ENCODE measurements around the gene ZNF593OS.

The ZNF593OS gene

DNA sequence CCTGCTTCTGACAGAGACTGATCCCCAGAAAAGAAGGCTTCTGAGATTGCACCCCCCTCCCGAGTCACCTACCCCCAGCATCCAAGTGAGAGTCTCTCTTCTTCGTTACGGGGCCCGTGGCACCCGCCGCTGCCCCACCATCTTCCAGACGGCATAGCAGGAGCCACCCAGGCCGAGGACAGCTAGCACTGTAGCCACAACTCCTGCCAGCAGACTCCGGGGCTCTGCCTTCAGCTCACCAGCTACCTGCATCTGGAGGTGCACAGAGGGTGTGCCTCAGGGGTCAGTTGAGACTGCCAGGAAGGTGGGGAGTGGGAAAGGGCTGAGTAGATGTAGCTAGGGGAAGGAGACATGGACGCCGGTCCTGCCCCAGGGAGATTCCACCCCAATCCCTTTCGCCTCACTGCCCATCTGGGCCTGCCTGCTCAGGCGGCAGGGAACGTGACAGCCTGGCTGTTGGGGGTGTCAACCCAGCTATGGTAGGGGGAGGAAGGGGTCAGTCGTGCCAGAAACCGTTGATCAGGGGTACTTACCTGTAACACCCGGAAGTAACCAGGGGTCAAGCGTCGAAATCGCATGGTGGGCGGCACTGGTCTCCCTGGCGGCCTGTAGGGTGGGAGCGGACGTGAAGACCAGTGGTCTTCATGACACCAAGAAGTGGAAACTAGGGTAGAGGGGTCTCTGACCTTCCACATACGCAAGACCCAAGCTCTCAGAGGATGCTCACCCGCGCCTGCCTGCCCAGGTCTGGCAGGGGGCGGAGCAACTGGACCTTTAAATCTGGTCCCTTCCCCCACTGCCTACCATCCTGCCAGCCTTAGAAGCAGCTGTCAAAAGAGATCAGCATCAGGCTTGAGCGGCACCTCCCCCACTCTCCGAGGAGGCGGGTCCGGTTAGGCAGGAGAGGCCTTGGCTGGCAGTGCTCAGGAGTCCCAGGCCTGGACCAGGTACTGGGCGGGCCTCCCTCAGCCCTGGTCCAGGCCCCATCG is at the start of gene ZNF593OS:
TSS of gene ZNF593OS (minus strand) at position 749 of the 989 bp plus-strand sequence. CDS start at position 578, 171 bp downstream.
- H3K4me3 ChIP-seq (ENCODE audit: low read length): no peak within 1 kb of the TSS
- no peaks in the 10 kb centered on the region for H3K27me3 ChIP-seq (ENCODE audit: control insufficient read depth, insufficient read depth, low read length)
- H3K4me1 ChIP-seq (ENCODE audit: control insufficient read depth, insufficient read depth, low read length): no peaks in the 10 kb centered on the region
- H3K9me3 ChIP-seq (ENCODE audit: control insufficient read depth, low read length): no peaks in the 10 kb centered on the region
- H3K36me3 ChIP-seq (ENCODE audit: control insufficient read depth, insufficient read depth, low read length): no peaks in the 10 kb centered on the region
- peak within 1 kb of the TSS; percentile 94 for H3K9ac ChIP-seq (ENCODE audit: low read length)

DNA sequence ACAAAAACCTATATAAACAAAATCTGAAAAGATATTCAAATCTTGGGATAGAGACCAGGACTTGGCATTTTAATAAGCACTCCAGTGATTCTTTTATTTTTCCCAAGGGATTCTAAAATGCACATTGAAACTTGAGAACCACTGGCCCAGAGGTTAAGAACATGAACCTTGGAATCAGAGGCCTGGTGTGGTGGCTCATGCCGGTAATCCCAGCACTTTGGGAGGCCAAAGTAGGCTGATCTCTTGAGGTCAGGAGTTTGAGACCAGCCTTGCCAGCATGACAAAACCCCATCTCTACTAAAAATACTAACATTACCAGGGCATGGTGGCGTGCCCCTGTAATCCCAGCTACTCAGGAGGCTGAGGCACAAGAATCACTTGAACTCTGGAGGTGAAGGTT is 49.5 kb upstream of the ZNF593OS start:
- Histone ChIP-seq H3K27me3 (ENCODE audit: control insufficient read depth, insufficient read depth, low read length) (peaks cover 18% of the 10 kb centered on the region), H3K36me3 (ENCODE audit: control insufficient read depth, insufficient read depth, low read length) (no peaks in the 10 kb centered on the region), H3K4me3 (ENCODE audit: low read length) (no peak overlapping the region), H3K9me3 (ENCODE audit: control insufficient read depth, low read length) (no peaks in the 10 kb centered on the region), H3K4me1 (ENCODE audit: control insufficient read depth, insufficient read depth, low read length) (peaks cover 7% of the 10 kb centered on the region), H3K9ac (ENCODE audit: low read length) (no peak overlapping the region)

DNA sequence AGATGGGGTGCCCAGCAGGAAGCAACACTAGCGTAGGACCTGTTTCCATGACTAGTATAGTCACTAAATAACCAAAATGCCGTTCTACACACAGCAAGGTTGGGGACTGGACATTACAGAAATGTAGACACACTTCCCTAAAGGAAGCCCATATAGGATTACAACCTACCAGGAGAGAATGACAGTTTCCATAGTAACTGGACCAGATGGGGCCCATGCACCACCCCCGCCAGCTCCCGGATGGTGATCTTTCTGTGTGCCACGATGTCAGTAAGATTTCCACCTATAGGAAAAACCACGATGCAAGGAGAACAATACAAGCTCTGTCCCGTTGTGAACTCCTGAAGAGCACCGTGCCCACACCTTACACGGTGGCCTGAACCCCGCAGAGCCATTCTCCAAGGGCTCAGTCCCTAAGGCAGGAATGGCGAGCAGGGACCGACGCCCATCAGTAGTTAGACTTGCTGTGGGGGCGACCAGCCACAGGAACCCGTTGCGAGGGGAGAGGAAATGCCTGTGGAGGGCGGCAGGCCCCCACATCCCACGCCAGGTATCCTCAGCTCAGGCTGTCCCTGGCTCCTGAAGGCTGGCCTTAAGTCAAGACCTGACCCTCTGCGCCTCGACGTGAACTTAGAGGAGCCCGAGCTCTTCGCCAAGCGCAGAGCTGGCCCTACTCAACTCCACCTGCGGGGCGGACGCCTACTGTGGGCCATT is 48.7 kb upstream of the ZNF593OS start:
- Histone ChIP-seq H3K9ac (ENCODE audit: low read length) (no peak overlapping the region), H3K4me1 (ENCODE audit: control insufficient read depth, insufficient read depth, low read length) (no peaks in the 10 kb centered on the region), H3K36me3 (ENCODE audit: control insufficient read depth, insufficient read depth, low read length) (no peaks in the 10 kb centered on the region), H3K4me3 (ENCODE audit: low read length) (no peak overlapping the region), H3K9me3 (ENCODE audit: control insufficient read depth, low read length) (no peaks in the 10 kb centered on the region), H3K27me3 (ENCODE audit: control insufficient read depth, insufficient read depth, low read length) (peaks cover 11% of the 10 kb centered on the region)

DNA sequence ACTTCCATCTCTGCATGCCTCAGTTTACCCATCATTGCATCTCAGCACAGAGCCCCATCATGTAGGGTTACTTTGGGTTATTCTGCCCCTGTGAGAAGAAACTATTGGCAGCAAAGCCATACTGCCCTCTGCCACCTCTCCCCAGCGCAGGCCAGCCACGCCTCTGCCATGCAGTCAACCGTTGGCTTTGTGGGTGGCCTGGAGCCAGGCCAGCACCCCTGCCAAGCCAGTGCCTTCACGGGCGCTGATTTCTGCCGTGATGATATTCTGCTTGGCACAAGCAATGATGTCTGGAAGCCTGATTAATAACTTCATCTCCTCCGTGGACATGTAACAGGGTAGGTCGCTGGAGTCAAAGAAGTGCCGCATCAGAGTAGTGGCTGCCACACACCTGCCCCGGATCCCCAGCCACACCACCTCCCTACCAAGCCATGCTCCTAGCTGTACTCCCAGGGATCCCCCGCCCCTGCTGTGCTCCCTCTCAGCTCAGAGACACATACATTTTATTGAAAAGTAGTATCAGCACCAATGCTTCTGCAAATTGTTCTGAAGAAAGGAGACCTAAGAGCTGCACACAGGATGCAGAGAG is 47.4 kb upstream of the ZNF593OS start:
- Histone ChIP-seq H3K36me3 (ENCODE audit: control insufficient read depth, insufficient read depth, low read length) (no peaks in the 10 kb centered on the region), H3K9me3 (ENCODE audit: control insufficient read depth, low read length) (no peaks in the 10 kb centered on the region), H3K27me3 (ENCODE audit: control insufficient read depth, insufficient read depth, low read length) (peaks cover 5% of the 10 kb centered on the region), H3K4me3 (ENCODE audit: low read length) (no peak overlapping the region), H3K9ac (ENCODE audit: low read length) (no peak overlapping the region), H3K4me1 (ENCODE audit: control insufficient read depth, insufficient read depth, low read length) (no peaks in the 10 kb centered on the region)

DNA sequence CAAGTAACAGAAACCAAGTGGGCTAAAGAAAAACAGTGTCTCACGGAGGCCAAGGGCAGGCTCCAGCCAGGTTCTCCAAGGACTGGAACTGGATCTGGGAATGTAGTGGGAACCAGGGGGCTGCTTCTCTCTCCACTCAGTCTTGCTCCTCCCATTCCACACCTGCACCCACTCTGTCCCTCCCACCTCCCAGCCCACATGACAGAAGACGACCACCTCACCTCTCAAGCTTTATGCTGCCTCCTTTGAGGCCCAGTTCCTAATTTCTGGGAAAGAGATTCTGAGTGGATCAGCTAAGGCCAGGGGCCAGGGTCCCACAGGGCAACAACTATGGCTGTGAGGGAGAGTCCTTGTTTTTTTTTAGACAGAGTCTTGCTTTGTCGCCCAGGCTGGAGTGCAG is 43.6 kb upstream of the ZNF593OS start:
- H3K36me3 ChIP-seq (ENCODE audit: control insufficient read depth, insufficient read depth, low read length): no peaks in the 10 kb centered on the region
- no peaks in the 10 kb centered on the region for H3K4me1 ChIP-seq (ENCODE audit: control insufficient read depth, insufficient read depth, low read length)
- no peak overlapping the region for H3K9ac ChIP-seq (ENCODE audit: low read length)
- H3K4me3 ChIP-seq (ENCODE audit: low read length): no peak overlapping the region
- no peaks in the 10 kb centered on the region for H3K9me3 ChIP-seq (ENCODE audit: control insufficient read depth, low read length)
- peaks cover 5% of the 10 kb centered on the region for H3K27me3 ChIP-seq (ENCODE audit: control insufficient read depth, insufficient read depth, low read length)

DNA sequence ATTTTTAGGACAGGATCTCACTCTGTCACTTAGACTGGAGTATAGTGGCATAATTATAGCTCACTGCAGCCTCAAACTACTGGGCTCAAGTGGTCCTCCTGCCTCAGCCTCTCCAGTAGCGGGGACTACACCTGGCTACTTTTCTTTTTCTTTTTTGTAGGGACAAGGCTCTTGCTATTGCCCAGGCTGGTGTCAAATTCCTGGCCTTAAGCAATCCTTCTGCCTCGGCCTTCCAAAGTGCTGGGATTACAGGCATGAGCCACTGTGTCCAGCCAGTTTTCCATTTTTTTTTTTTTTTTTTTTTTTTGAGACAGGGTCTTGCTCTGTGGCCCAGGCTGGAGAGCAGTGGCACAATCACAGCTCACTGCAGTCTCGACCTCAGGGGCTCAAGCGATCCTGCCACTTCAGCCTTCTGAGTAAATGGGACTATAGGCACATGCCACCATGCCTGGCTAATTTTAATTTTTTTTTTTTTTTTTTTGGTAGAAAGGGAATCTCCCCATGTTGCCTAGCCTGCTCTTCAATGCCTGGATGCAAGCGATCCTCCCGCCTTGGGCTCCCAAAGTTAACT is 41.8 kb upstream of the ZNF593OS start:
- H3K4me1 ChIP-seq (ENCODE audit: control insufficient read depth, insufficient read depth, low read length): no peaks in the 10 kb centered on the region
- H3K27me3 ChIP-seq (ENCODE audit: control insufficient read depth, insufficient read depth, low read length): no peaks in the 10 kb centered on the region
- no peaks in the 10 kb centered on the region for H3K9me3 ChIP-seq (ENCODE audit: control insufficient read depth, low read length)
- no peaks in the 10 kb centered on the region for H3K36me3 ChIP-seq (ENCODE audit: control insufficient read depth, insufficient read depth, low read length)
- no peak overlapping the region for H3K4me3 ChIP-seq (ENCODE audit: low read length)
- H3K9ac ChIP-seq (ENCODE audit: low read length): no peak overlapping the region

DNA sequence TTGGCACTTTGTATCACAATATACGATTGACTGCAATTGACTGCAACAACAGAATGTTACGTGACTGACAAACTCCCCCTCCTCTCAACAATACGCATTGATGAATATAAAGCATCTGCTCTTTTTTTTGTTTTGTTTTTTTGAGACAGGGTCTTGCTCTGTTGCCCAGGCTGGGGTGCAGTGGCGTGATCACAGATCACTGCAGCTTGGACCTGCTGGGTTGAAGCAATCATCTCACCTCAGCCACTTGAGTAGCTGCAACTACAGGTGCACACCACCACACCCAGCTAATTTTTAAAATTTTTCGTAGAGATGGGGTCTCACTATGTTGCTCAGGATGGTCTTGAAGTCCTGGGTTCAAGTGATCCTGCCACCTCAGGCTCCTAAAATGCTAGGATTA is 41.1 kb upstream of the ZNF593OS start:
- no peak overlapping the region for H3K9ac ChIP-seq (ENCODE audit: low read length)
- H3K27me3 ChIP-seq (ENCODE audit: control insufficient read depth, insufficient read depth, low read length): no peaks in the 10 kb centered on the region
- no peaks in the 10 kb centered on the region for H3K36me3 ChIP-seq (ENCODE audit: control insufficient read depth, insufficient read depth, low read length)
- H3K4me3 ChIP-seq (ENCODE audit: low read length): no peak overlapping the region
- H3K4me1 ChIP-seq (ENCODE audit: control insufficient read depth, insufficient read depth, low read length): no peaks in the 10 kb centered on the region
- H3K9me3 ChIP-seq (ENCODE audit: control insufficient read depth, low read length): no peaks in the 10 kb centered on the region

DNA sequence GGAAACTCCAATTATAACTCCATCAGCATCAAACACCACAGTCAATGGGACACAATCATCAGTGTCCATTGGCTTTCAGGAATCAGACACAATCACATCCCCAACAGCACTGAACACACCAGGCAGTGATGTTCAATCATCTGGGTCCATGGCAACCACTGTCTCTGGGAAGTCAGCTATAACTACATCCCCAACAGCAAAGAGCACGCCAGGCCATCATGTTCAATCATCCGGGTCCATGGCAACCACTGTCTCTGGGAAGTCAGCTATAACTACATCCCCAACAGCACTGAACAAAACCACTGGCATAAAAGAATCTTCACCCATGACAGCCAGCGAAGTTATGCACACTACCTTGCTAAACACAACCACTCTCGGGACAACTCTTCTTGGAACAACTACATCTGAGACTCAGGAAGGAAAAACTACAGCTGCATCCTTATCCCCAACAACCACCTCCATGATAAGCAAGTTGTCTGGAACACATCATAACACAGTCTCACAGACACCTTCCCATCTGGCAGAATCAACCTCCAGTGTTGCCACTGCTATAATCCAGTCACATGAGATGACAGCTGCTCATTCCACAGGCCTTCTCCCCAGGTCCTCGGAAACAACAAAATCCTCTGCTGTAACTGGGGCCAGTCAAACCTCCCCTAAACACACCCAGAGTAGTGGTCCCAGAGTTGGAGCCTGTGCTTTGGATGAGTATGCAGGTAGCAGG is 38.7 kb upstream of the ZNF593OS start:
- H3K9ac ChIP-seq (ENCODE audit: low read length): no peak overlapping the region
- H3K36me3 ChIP-seq (ENCODE audit: control insufficient read depth, insufficient read depth, low read length): no peaks in the 10 kb centered on the region
- H3K4me3 ChIP-seq (ENCODE audit: low read length): no peak overlapping the region
- H3K27me3 ChIP-seq (ENCODE audit: control insufficient read depth, insufficient read depth, low read length): no peaks in the 10 kb centered on the region
- H3K9me3 ChIP-seq (ENCODE audit: control insufficient read depth, low read length): no peaks in the 10 kb centered on the region
- no peaks in the 10 kb centered on the region for H3K4me1 ChIP-seq (ENCODE audit: control insufficient read depth, insufficient read depth, low read length)

DNA sequence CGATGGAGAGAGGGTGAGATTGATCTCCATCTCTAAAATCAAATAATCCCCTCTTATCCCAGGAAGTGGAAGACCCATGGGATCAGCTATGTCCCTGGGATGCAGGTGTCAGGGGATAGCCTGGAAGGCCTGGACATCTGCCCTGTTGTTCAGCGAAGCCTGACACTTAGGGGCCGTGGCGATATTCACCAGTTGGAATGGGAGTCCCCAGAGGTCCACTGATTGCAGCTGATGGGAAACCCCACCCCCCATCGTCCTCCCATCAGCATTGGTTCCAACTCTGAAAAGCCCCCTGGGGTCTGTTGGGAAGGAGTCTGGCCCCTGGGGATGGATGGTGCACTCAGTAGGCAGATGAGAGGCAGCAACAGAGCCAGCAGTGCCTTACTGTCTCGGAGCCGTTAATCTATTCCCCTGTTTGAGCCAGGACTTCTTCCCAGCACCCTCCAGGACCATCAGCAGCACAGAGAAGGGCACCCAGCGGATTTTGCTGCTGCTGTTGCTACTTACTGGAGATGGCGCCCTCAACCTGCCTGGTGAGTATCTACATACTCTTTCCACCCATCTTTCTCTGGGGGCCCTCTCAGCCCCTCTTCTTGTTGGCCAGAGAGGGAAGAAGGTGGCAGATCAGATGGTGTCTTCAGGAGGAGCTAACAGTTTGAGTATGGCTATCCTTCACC is 32.1 kb upstream of the ZNF593OS start:
- peaks cover 9% of the 10 kb centered on the region for H3K27me3 ChIP-seq (ENCODE audit: control insufficient read depth, insufficient read depth, low read length)
- no peaks in the 10 kb centered on the region for H3K4me1 ChIP-seq (ENCODE audit: control insufficient read depth, insufficient read depth, low read length)
- H3K36me3 ChIP-seq (ENCODE audit: control insufficient read depth, insufficient read depth, low read length): no peaks in the 10 kb centered on the region
- H3K4me3 ChIP-seq (ENCODE audit: low read length): no peak overlapping the region
- no peaks in the 10 kb centered on the region for H3K9me3 ChIP-seq (ENCODE audit: control insufficient read depth, low read length)
- no peak overlapping the region for H3K9ac ChIP-seq (ENCODE audit: low read length)

DNA sequence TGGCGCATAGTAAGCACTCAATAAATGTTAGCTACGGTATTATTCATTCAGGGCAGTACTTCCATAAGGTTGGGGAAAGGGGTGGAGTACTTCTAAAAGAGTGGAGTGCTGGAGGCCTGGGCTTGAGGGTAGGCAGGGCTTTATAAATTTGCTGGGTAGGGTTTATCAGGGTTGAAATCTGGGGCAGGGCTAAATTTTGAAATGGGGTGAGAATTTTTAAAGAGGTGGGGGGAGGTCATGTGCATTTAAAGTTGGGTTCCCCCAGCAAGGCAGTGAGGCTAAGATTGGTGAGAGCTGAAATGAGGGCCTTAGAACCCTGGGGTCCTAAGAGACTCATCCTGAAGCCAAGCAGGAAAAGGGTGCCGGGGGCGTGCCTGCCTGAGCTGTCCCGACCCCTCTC is 28.8 kb upstream of the ZNF593OS start:
- no peak overlapping the region for H3K9ac ChIP-seq (ENCODE audit: low read length)
- H3K4me1 ChIP-seq (ENCODE audit: control insufficient read depth, insufficient read depth, low read length): no peaks in the 10 kb centered on the region
- H3K9me3 ChIP-seq (ENCODE audit: control insufficient read depth, low read length): no peaks in the 10 kb centered on the region
- H3K4me3 ChIP-seq (ENCODE audit: low read length): no peak overlapping the region
- no peaks in the 10 kb centered on the region for H3K36me3 ChIP-seq (ENCODE audit: control insufficient read depth, insufficient read depth, low read length)
- peaks cover 9% of the 10 kb centered on the region for H3K27me3 ChIP-seq (ENCODE audit: control insufficient read depth, insufficient read depth, low read length)

DNA sequence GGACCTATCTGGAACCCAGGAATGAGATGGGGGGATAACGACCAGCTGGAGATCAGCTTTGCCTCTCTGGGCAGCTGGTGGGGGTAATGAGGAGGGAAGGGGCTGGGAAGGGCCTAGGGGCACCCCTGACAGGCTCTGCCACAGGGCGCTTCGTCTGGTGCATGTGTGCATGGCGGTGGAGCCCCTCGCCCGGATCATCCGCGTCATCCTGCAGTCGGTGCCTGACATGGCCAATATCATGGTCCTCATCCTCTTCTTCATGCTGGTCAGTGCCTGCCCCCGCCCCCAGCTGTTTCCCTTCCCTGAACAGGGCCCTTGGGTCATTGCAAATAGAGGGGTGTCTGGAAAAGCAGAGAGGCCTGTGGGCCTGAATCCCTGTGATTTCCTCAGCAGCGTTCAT is 26.2 kb upstream of the ZNF593OS start:
- Histone ChIP-seq H3K4me1 (ENCODE audit: control insufficient read depth, insufficient read depth, low read length) (no peaks in the 10 kb centered on the region), H3K4me3 (ENCODE audit: low read length) (no peak overlapping the region), H3K27me3 (ENCODE audit: control insufficient read depth, insufficient read depth, low read length) (peaks cover 3% of the 10 kb centered on the region)

More for the DNA sequence above, 26.2 kb upstream of the ZNF593OS start:
- Histone ChIP-seq H3K9me3 (ENCODE audit: control insufficient read depth, low read length) (no peaks in the 10 kb centered on the region), H3K9ac (ENCODE audit: low read length) (no peak overlapping the region), H3K36me3 (ENCODE audit: control insufficient read depth, insufficient read depth, low read length) (no peaks in the 10 kb centered on the region)
